ENCODE results near the gene FBLN2.

DNA sequence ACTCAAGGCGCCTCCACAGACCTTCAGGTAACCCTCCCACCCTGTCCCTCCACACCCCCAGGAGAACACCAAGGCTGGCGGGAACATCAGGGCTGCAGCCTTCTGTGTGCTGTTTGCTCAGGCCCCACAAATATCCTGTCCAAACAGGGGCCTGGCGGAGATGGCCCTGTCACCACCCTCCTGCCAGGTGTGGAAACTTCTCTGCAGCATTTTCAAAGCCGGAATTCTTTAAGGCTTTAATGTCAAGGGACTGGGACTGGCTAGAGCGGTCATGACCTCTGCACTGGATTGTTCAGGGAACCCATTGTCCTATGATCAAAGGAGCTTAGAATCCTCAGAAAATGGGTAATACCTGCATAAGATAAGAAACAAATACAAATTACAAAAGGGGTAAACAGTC, 46.6 kb downstream of the FBLN2 start:
- no peak for TF ChIP-seq POLR2A (IDR thresholded peaks at IDR 0.05)
- TF ChIP-seq, protein P1, sequence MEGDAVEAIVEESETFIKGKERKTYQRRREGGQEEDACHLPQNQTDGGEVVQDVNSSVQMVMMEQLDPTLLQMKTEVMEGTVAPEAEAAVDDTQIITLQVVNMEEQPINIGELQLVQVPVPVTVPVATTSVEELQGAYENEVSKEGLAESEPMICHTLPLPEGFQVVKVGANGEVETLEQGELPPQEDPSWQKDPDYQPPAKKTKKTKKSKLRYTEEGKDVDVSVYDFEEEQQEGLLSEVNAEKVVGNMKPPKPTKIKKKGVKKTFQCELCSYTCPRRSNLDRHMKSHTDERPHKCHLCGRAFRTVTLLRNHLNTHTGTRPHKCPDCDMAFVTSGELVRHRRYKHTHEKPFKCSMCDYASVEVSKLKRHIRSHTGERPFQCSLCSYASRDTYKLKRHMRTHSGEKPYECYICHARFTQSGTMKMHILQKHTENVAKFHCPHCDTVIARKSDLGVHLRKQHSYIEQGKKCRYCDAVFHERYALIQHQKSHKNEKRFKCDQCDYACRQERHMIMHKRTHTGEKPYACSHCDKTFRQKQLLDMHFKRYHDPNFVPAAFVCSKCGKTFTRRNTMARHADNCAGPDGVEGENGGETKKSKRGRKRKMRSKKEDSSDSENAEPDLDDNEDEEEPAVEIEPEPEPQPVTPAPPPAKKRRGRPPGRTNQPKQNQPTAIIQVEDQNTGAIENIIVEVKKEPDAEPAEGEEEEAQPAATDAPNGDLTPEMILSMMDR (IDR thresholded peaks at IDR 0.05) = no peak

Data from Peyer's patch (tissue), 4 donors.